ENCODE measurements around the gene WASHC4.

The WASHC4 gene

DNA sequence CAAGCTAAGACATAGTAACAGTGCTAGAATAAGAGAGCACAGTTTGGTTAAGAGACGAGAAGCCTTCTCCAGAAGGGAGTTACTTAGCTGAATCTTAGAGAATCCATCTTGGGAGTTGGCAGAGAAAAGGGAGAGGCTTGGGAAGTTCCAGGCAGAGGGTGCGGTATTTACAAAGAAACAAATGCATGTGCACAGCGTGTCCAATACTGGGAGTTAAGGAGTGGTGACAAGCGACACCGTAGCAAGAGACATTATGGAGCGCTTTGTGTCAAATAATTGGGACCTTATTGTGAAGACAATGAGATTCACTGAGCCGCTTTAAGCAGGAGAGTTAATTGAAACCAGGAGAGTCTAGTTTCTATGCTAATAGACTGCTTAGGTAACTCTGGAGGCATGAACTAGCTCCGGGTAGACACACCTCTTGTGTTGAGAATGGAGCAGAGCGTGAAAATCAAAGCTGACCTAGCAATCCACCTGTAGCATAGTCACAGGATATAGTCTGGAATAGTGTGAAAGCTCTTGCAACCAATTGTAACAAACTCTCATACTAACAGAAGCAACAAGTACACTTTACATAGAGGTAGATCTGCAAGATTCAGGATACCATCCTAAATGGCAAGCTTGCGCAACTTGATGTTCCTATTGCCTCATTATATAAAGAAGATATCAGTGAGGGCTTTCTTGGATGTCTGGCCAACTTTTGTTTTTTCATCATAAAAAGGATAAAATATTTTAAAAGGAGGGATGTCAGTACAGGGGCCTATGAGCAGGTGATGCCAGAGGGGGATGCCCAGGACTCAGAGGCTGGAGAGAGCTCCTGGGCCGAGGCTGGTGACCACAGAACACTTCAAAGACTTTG is 28.6 kb upstream of the WASHC4 start:
- TF ChIP-seq, protein P1, sequence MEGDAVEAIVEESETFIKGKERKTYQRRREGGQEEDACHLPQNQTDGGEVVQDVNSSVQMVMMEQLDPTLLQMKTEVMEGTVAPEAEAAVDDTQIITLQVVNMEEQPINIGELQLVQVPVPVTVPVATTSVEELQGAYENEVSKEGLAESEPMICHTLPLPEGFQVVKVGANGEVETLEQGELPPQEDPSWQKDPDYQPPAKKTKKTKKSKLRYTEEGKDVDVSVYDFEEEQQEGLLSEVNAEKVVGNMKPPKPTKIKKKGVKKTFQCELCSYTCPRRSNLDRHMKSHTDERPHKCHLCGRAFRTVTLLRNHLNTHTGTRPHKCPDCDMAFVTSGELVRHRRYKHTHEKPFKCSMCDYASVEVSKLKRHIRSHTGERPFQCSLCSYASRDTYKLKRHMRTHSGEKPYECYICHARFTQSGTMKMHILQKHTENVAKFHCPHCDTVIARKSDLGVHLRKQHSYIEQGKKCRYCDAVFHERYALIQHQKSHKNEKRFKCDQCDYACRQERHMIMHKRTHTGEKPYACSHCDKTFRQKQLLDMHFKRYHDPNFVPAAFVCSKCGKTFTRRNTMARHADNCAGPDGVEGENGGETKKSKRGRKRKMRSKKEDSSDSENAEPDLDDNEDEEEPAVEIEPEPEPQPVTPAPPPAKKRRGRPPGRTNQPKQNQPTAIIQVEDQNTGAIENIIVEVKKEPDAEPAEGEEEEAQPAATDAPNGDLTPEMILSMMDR (IDR thresholded peaks at IDR 0.05; ENCODE audit: borderline replicate concordance, control extremely low read depth, extremely low read depth, insufficient read depth, missing control alignments) = no peak
- no peak for DNase-seq (ENCODE audit: low spot score)
- in situ Hi-C loops (cut with MboI; ENCODE audit: low sequenced_read_pairs, unreplicated experiment) = no loop called here

DNA sequence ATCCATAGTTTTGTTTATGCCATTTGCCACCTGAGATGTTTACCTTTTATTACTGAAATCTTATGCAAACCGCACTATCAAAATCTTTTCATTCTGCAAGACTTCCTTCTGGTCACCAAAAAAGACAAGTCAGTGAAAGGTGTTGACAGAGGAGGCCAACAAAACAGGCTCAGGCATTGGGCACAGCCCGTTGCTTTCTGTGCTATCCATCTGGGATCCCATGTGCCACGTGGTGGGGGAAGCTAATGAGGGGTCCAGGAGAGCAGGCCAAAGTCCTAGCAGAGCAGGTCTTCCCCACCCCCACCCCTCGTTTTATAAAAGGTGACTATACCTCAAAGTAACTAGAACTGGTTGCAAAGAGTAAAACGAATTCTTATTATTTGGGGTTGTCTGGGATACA is 24.5 kb upstream of the WASHC4 start:
- in situ Hi-C loops (cut with MboI; ENCODE audit: low sequenced_read_pairs, unreplicated experiment) = no loop called here
- DNase-seq (ENCODE audit: low spot score) = no peak
- TF ChIP-seq, protein P1 (IDR thresholded peaks at IDR 0.05; ENCODE audit: borderline replicate concordance, control extremely low read depth, extremely low read depth, insufficient read depth, missing control alignments) = no peak

GRCh38 chr12:105083551-105084105 is 23.9 kb upstream of the WASHC4 start:
- DNase-seq (ENCODE audit: low spot score) = peak; percentile 25
- in situ Hi-C loops (cut with MboI; ENCODE audit: low sequenced_read_pairs, unreplicated experiment) = no loop called here
- TF ChIP-seq, protein P1 (IDR thresholded peaks at IDR 0.05; ENCODE audit: borderline replicate concordance, control extremely low read depth, extremely low read depth, insufficient read depth, missing control alignments) = no peak

- peak; percentile 79 for DNase-seq (ENCODE audit: low spot score)
- TF ChIP-seq, protein P1 (IDR thresholded peaks at IDR 0.05; ENCODE audit: borderline replicate concordance, control extremely low read depth, extremely low read depth, insufficient read depth, missing control alignments) = no peak
- in situ Hi-C loops (cut with MboI; ENCODE audit: low sequenced_read_pairs, unreplicated experiment) = no loop called here
These were observed 23.0 kb upstream of the WASHC4 start, which contains the start of gene ALDH1L2 for GRCh38 chr12:105084251-105085250. Gene ALDH1L2, minus strand, starts transcription at chr12:105084458. Its CDS starts 22 bp downstream, at chr12:105084436.

GRCh38 chr12:105085501-105085900 is 22.0 kb upstream of the WASHC4 start:
- DNase-seq (ENCODE audit: low spot score) = no peak
- TF ChIP-seq, protein P1 (IDR thresholded peaks at IDR 0.05; ENCODE audit: borderline replicate concordance, control extremely low read depth, extremely low read depth, insufficient read depth, missing control alignments) = no peak
- in situ Hi-C loops (cut with MboI; ENCODE audit: low sequenced_read_pairs, unreplicated experiment) = no loop called here

GRCh38 chr12:105089817-105090216 is 17.7 kb upstream of the WASHC4 start:
- no peak for DNase-seq (ENCODE audit: low spot score)
- TF ChIP-seq, protein P1 (IDR thresholded peaks at IDR 0.05; ENCODE audit: borderline replicate concordance, control extremely low read depth, extremely low read depth, insufficient read depth, missing control alignments) = no peak
- in situ Hi-C loops (cut with MboI; ENCODE audit: low sequenced_read_pairs, unreplicated experiment) = no loop called here
